ENCODE measurements around the gene CCDC197.
A peak's percentile ranks its signal among the peaks of the same experiment; 100 is the strongest.

Gene CCDC197

DNA sequence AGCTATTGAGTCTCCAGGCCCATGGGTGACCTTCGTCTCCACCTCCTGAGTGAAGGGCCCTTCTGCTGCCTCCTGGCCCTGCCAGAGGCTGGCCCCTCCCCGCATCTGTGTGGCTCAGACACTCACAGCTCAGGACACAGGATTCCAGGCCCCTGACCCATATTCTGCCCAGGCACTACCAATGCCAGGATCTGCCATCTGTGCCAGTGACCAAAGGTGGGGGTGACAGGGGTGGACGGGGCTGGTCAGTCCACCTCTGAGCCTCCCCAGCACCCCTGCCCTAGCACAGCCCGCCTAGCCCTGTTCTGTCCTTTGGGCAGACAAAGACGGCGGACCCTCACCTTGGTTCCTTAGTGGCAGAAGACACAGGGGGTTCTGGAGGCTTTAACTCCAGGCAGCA lies 23.5 kb upstream of the CCDC197 start:
- Histone ChIP-seq H3K4me3 (ENCODE audit: control insufficient read depth in 1 of 7, extremely low read depth in 1 of 7, insufficient read depth in 4 of 7, low read depth in 2 of 7, low read length in 6 of 7) (no peak overlapping the region), H3K27me3 (replicated peaks in 2 of 5; ENCODE audit: control insufficient read depth in 4 of 5, insufficient read depth in 5 of 5, low read length in 4 of 5) (peaks cover 0 to 2% (median 0%) of the 10 kb centered on the region in 5 experiments), H3K9me3 (ENCODE audit: control extremely low read depth in 1 of 5, control insufficient read depth in 4 of 5, insufficient read depth in 2 of 5, low read depth in 1 of 5, low read length in 4 of 5) (peaks cover 0 to 9% (median 3%) of the 10 kb centered on the region in 5 experiments), H3K4me1 (ENCODE audit: control extremely low read depth in 1 of 4, control insufficient read depth in 4 of 4, insufficient read depth in 4 of 4, low read length in 3 of 4) (peaks cover 2 to 41% (median 34%) of the 10 kb centered on the region in 4 experiments), H3K27ac (ENCODE audit: insufficient read depth in 1 of 2, low read depth in 1 of 2, low read length in 2 of 2, poor library complexity in 1 of 2, severe bottlenecking in 2 of 2) (no peak overlapping the region), H3K36me3 (ENCODE audit: control insufficient read depth in 4 of 4, insufficient read depth in 4 of 4, low read length in 3 of 4) (no peaks in the 10 kb centered on the region)
- ChIA-PET POLR2A (no interaction called here), CTCF (interaction anchor here (1.1 to 30.4 kb wide), 5 partner anchors 10 to 62 kb away, joined by 3 to 632 read pairs (median 8); no protein-coding TSS in a partner anchor)
- 100% methylated on average over 5 of the region's 6 CpGs for WGBS (ENCODE audit: insufficient coverage)
- DNase-seq = no peak

DNA sequence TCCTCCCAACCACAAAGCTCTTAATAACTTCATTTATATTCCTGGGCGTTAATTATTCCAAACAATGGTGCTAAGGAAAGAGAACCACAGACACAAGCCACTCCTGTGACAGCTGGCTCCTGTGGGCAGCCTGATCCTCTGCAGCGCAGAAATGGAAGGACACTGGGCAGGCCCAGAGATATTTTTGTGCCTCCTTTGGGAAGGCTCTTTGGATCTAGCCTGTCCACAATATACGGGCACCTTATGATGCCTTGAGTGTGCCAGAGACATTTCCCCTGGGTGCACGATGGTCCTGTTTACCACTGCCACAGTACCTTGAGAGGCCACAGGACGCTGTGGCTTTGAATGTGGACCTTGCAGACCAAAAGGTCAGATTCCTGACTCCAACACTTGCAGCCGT lies 22.8 kb upstream of the CCDC197 start:
- no peaks in the 10 kb centered on the region for H3K36me3 ChIP-seq (ENCODE audit: control insufficient read depth in 4 of 4, insufficient read depth in 4 of 4, low read length in 3 of 4)
- H3K9me3 ChIP-seq (ENCODE audit: control extremely low read depth in 1 of 5, control insufficient read depth in 4 of 5, insufficient read depth in 2 of 5, low read depth in 1 of 5, low read length in 4 of 5) = peaks cover 0 to 11% (median 3%) of the 10 kb centered on the region in 5 experiments
- CTCF ChIA-PET = interaction anchor here (1.0 to 30.4 kb wide), 7 partner anchors 9 to 197 kb away, joined by 3 to 632 read pairs (median 5); no protein-coding TSS in a partner anchor
- H3K4me3 ChIP-seq (ENCODE audit: control insufficient read depth in 1 of 7, extremely low read depth in 1 of 7, insufficient read depth in 4 of 7, low read depth in 2 of 7, low read length in 6 of 7) = no peak overlapping the region
- no peak overlapping the region for H3K27ac ChIP-seq (ENCODE audit: insufficient read depth in 1 of 2, low read depth in 1 of 2, low read length in 2 of 2, poor library complexity in 1 of 2, severe bottlenecking in 2 of 2)
- peaks cover 2 to 34% (median 27%) of the 10 kb centered on the region in 4 experiments for H3K4me1 ChIP-seq (ENCODE audit: control extremely low read depth in 1 of 4, control insufficient read depth in 4 of 4, insufficient read depth in 4 of 4, low read length in 3 of 4)
- WGBS (ENCODE audit: insufficient coverage) = 96% methylated on average over 6 of the region's 6 CpGs
- POLR2A ChIA-PET = no interaction called here
- peaks cover 0 to 2% (median 0%) of the 10 kb centered on the region in 5 experiments for H3K27me3 ChIP-seq (replicated peaks in 2 of 5; ENCODE audit: control insufficient read depth in 4 of 5, insufficient read depth in 5 of 5, low read length in 4 of 5)
- DNase-seq = no peak

DNA sequence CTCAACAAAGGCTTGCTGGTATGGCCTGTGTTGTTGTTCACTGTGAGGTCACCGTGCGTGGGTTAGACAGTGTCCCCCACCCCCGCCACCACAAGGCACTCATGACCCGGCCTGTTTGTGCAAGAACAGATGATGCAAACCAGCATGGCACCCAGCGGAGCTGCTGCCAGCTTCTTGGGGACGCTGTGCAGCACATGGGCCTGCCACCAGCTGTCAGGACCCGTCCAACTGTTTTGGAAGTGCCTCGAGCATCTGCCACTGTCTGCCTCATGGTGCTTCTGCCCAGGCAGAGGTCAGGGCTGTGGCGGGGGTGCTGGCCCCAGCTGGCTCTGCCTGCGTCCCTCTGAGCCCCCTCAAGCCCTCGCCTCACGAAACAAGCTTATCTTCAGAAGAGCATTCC lies 22.3 kb upstream of the CCDC197 start:
- Histone ChIP-seq H3K36me3 (ENCODE audit: control insufficient read depth in 4 of 4, insufficient read depth in 4 of 4, low read length in 3 of 4) (no peaks in the 10 kb centered on the region), H3K27me3 (replicated peaks in 2 of 5; ENCODE audit: control insufficient read depth in 4 of 5, insufficient read depth in 5 of 5, low read length in 4 of 5) (peaks cover 0 to 2% (median 0%) of the 10 kb centered on the region in 5 experiments), H3K4me1 (ENCODE audit: control extremely low read depth in 1 of 4, control insufficient read depth in 4 of 4, insufficient read depth in 4 of 4, low read length in 3 of 4) (peaks cover 2 to 30% (median 24%) of the 10 kb centered on the region in 4 experiments), H3K9me3 (ENCODE audit: control extremely low read depth in 1 of 5, control insufficient read depth in 4 of 5, insufficient read depth in 2 of 5, low read depth in 1 of 5, low read length in 4 of 5) (peaks cover 0 to 11% (median 3%) of the 10 kb centered on the region in 5 experiments), H3K27ac (ENCODE audit: insufficient read depth in 1 of 2, low read depth in 1 of 2, low read length in 2 of 2, poor library complexity in 1 of 2, severe bottlenecking in 2 of 2) (no peak overlapping the region), H3K4me3 (ENCODE audit: control insufficient read depth in 1 of 7, extremely low read depth in 1 of 7, insufficient read depth in 4 of 7, low read depth in 2 of 7, low read length in 6 of 7) (no peak overlapping the region)
- WGBS (ENCODE audit: insufficient coverage) = 98% methylated on average over 10 of the region's 12 CpGs
- no peak for DNase-seq
- ChIA-PET CTCF (interaction anchor here (1.0 to 30.4 kb wide), 6 partner anchors 8 to 196 kb away, joined by 3 to 632 read pairs (median 6); no protein-coding TSS in a partner anchor), POLR2A (no interaction called here)

DNA sequence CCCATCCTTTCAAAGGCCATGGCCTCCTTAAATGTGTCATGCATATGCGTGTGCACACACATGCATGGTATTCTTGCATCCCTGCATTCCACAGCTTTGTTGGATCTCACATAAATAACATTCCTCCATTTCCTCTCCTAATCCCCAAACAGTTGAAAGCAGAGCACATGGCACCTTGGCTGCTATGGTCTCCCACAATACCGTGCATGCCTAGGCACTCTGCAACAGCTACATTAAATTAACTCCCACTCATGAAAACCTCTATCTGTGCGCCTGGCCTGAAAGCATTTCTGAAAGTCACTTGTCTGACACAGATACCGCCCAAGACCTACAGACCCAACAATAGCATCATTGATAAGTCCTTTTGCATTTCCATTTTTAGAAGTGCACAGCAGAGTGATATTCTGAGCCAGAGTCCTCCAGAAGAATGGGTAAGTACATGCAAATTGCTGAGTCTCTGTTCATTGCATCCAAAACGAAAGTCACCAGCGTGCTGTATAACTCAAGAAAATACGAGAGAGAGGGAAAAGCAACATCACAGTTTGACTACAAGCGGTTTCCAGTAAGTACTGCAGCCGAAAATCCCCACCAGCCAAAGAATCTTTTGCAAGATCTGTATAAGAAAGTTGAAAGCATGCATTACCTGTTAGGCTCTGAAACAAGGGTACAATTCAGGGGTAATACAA lies 21.2 kb upstream of the CCDC197 start:
- H3K27ac ChIP-seq (ENCODE audit: insufficient read depth in 1 of 2, low read depth in 1 of 2, low read length in 2 of 2, poor library complexity in 1 of 2, severe bottlenecking in 2 of 2) = no peak overlapping the region
- H3K9me3 ChIP-seq (ENCODE audit: control extremely low read depth in 1 of 5, control insufficient read depth in 4 of 5, insufficient read depth in 2 of 5, low read depth in 1 of 5, low read length in 4 of 5) = peaks cover 0 to 11% (median 3%) of the 10 kb centered on the region in 5 experiments
- 78% methylated on average over 9 of the region's 9 CpGs for WGBS (ENCODE audit: insufficient coverage)
- peaks cover 0 to 2% (median 0%) of the 10 kb centered on the region in 5 experiments for H3K27me3 ChIP-seq (replicated peaks in 2 of 5; ENCODE audit: control insufficient read depth in 4 of 5, insufficient read depth in 5 of 5, low read length in 4 of 5)
- peaks cover 0 to 24% (median 15%) of the 10 kb centered on the region in 4 experiments for H3K4me1 ChIP-seq (ENCODE audit: control extremely low read depth in 1 of 4, control insufficient read depth in 4 of 4, insufficient read depth in 4 of 4, low read length in 3 of 4)
- ChIA-PET CTCF (interaction anchor here (2.1 to 30.4 kb wide), 2 partner anchors 13 to 33 kb away, joined by 5 to 632 read pairs; no protein-coding TSS in a partner anchor), POLR2A (no interaction called here)
- no peaks in the 10 kb centered on the region for H3K36me3 ChIP-seq (ENCODE audit: control insufficient read depth in 4 of 4, insufficient read depth in 4 of 4, low read length in 3 of 4)
- no peak for DNase-seq
- H3K4me3 ChIP-seq (ENCODE audit: control insufficient read depth in 1 of 7, extremely low read depth in 1 of 7, insufficient read depth in 4 of 7, low read depth in 2 of 7, low read length in 6 of 7) = peak overlapping the region in 1 of 7 experiments; percentile 6

DNA sequence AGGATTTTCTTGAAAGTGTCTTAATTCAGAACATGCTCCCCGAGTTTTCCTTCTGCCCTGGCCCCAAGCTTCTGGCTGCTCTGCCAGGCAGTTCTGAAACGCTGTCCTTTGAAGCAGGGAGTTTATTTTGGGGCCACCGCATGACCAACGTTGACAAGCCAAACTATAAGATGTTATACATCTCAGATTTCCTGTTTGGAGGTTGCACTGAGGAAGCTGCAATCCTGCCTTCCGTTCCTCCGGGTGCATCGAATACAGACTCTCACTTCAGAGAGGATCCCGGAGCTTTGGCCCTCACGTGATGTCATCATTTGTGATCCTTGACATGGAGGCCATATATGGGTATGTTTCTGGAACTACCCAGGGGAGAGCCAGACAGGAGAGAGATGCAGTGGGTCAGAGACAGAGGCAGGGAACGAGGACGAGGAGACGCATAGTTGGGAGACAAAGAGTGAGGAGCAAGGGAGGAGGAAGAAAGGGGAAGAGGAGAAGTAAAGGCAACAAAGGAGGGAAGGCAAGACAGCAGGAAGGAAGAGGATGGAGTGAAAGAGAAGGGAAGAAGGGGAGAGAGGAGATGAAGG lies 20.5 kb upstream of the CCDC197 start, which contains the start of gene ASB2:
Gene ASB2 (minus strand): TSS at position 94 of the 581 bp plus-strand sequence. CDS start 12,031 bp downstream, outside the sequence.
- ChIA-PET POLR2A (no interaction called here), CTCF (interaction anchor here (11.7 to 30.4 kb wide), 2 partner anchors 22 to 33 kb away, joined by 130 to 632 read pairs; partner anchors contain the start of gene CCDC197)
- Histone ChIP-seq H3K36me3 (ENCODE audit: control insufficient read depth in 4 of 4, insufficient read depth in 4 of 4, low read length in 3 of 4) (no peaks in the 10 kb centered on the region), H3K4me1 (ENCODE audit: control extremely low read depth in 1 of 4, control insufficient read depth in 4 of 4, insufficient read depth in 4 of 4, low read length in 3 of 4) (peaks cover 0 to 18% (median 10%) of the 10 kb centered on the region in 4 experiments), H3K27ac (ENCODE audit: insufficient read depth in 1 of 2, low read depth in 1 of 2, low read length in 2 of 2, poor library complexity in 1 of 2, severe bottlenecking in 2 of 2) (no peak within 1 kb of the TSS), H3K27me3 (replicated peaks in 2 of 5; ENCODE audit: control insufficient read depth in 4 of 5, insufficient read depth in 5 of 5, low read length in 4 of 5) (peaks cover 0 to 2% (median 0%) of the 10 kb centered on the region in 5 experiments), H3K9me3 (ENCODE audit: control extremely low read depth in 1 of 5, control insufficient read depth in 4 of 5, insufficient read depth in 2 of 5, low read depth in 1 of 5, low read length in 4 of 5) (peaks cover 0 to 11% (median 3%) of the 10 kb centered on the region in 5 experiments), H3K4me3 (ENCODE audit: control insufficient read depth in 1 of 7, extremely low read depth in 1 of 7, insufficient read depth in 4 of 7, low read depth in 2 of 7, low read length in 6 of 7) (peak within 1 kb of the TSS in 1 of 7 experiments; percentile 6)
- 33% methylated on average over 12 of the region's 12 CpGs for WGBS (ENCODE audit: insufficient coverage)
- DNase-seq = peak in 2 of 3 donors; percentile 33 to 38

DNA sequence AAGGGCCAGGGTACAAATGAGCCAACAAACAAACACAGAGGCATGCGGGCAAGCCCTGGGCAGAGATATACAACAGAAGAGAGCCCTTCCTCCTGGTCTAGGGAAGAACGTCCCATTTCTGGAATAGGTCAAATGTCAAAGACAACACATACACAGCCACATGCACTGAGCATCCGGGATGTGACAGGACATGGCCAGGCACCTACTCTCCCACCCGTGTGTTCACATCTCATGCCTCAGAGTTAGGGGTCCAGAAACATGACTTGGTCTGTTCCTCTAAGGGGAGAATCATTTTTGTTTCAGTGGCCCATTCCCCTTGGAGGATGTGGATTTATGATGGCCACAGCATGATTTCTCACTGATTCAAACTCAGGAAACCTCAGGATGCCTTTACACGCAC lies 19.9 kb upstream of the CCDC197 start:
- WGBS (ENCODE audit: insufficient coverage) = 98% methylated on average over 4 of the region's 5 CpGs
- ChIA-PET CTCF (interaction anchor here (11.7 to 30.4 kb wide), 2 partner anchors 22 to 34 kb away, joined by 130 to 632 read pairs; partner anchors contain the start of gene CCDC197), POLR2A (no interaction called here)
- Histone ChIP-seq H3K27ac (ENCODE audit: insufficient read depth in 1 of 2, low read depth in 1 of 2, low read length in 2 of 2, poor library complexity in 1 of 2, severe bottlenecking in 2 of 2) (no peak overlapping the region), H3K36me3 (ENCODE audit: control insufficient read depth in 4 of 4, insufficient read depth in 4 of 4, low read length in 3 of 4) (no peaks in the 10 kb centered on the region), H3K4me1 (ENCODE audit: control extremely low read depth in 1 of 4, control insufficient read depth in 4 of 4, insufficient read depth in 4 of 4, low read length in 3 of 4) (peaks cover 0 to 18% (median 10%) of the 10 kb centered on the region in 4 experiments), H3K4me3 (ENCODE audit: control insufficient read depth in 1 of 7, extremely low read depth in 1 of 7, insufficient read depth in 4 of 7, low read depth in 2 of 7, low read length in 6 of 7) (no peak overlapping the region), H3K27me3 (replicated peaks in 2 of 5; ENCODE audit: control insufficient read depth in 4 of 5, insufficient read depth in 5 of 5, low read length in 4 of 5) (no peaks in the 10 kb centered on the region), H3K9me3 (ENCODE audit: control extremely low read depth in 1 of 5, control insufficient read depth in 4 of 5, insufficient read depth in 2 of 5, low read depth in 1 of 5, low read length in 4 of 5) (peaks cover 0 to 11% (median 3%) of the 10 kb centered on the region in 5 experiments)
- DNase-seq = no peak

All from common myeloid progenitor, CD34-positive (primary cell).